GM12874 (cell line): ENCODE measurements around the gene HERPUD1.

Experiments used
- CTCF ChIP-seq: IDR thresholded peaks from 2 replicates; pipeline ENCODE4 v1.5.1; 2011; ENCODE audit warnings: low read depth, mild to moderate bottlenecking, control low read depth, low read length, moderate library complexity; ENCODE audit not compliant: insufficient read depth

The HERPUD1 gene

GRCh38 chr16:56919099-56919800 lies 12.7 kb upstream of the HERPUD1 start:
- TF ChIP-seq CTCF: no peak

- TF ChIP-seq CTCF: no peak
Measured at GRCh38 chr16:56921571-56921970, 10.4 kb upstream of the HERPUD1 start.

GRCh38 chr16:56923481-56924091 lies 8.4 kb upstream of the HERPUD1 start:
- no peak for TF ChIP-seq CTCF

GRCh38 chr16:56927471-56927870 lies 4.5 kb upstream of the HERPUD1 start:
- no peak for TF ChIP-seq CTCF

GRCh38 chr16:56929639-56930038 lies 2.3 kb upstream of the HERPUD1 start:
- TF ChIP-seq CTCF: no peak

GRCh38 chr16:56930486-56931270 lies 1.3 kb upstream of the HERPUD1 start:
- no peak for TF ChIP-seq CTCF

- TF ChIP-seq CTCF: no peak
Measured at GRCh38 chr16:56931271-56931891, 561 bp upstream of the HERPUD1 start.
